HL-60/S4 treated with phorbol 12-myristate 13-acetate at 8.2 ng/mL for 4 days and 3 days (cell line): ENCODE results near the gene QKI.

Experiments used
- in situ Hi-C: fragments of 300-500 bp; cut with MboI; formaldehyde crosslinking; loops from 2 replicates; pipeline ENCODE4 v1.15.0; 2022; ENCODE audit warnings: low sequenced_read_pairs

QKI gene

DNA sequence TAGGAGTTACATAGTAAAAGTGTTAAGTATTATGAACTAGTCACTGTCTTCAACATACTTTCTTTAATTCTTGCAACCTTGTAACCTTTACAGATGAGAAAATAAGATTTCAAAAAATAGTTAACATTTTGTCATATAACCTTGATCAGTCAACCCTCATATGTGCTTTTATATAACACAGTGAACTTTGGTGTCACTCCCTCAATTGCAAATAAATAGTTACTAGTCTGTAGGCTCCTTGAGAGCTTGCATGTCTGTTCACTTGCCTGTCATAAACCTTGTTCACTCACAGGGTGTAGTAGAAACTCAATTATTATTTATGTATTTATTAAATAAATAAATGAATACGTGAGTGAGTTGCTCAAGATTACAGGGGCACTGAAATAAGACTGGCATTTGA, 107.5 kb downstream of the QKI start:
- in situ Hi-C loops, result no loop called here

GRCh38 chr6:163525926-163526325, 111.4 kb downstream of the QKI start:
- in situ Hi-C loops, result no loop called here

DNA sequence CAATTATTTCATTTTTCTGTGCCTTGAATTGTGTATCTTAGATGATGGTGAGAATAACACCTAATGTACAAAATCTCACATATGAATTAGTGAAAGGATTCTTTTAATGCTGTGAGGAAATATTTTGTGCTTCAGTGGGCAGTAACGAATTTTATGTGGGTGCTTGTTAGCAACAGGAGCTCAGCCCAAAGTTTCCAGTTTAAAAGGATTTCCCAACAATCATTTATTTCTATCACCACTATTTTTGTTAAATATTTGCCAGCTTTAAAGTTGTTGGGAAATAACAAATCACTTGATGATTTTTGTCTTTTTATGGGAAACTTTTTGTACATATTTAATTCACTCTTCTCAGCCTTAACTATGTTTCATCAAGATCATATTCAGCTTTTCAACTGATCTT, 111.8 kb downstream of the QKI start:
- in situ Hi-C loops, result no loop called here

DNA sequence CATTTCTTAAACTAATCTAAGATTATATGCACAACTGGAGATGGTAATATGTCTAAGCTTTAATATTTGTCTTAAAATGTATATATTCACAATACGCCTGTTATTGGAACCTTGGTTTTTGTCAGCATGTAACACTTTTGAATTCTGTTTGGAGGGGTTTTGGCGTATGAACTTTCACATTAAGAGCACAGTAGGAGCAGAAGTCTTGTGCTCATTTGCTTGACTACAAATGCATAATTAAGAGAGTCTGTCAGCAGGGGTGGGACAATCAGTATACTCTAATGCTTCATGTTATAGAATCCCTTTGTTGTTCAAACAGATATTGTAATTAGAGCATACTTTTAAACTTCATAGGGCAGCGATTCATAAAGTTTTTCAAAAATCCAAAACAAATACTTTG, 112.8 kb downstream of the QKI start:
- in situ Hi-C loops, result no loop called here

DNA sequence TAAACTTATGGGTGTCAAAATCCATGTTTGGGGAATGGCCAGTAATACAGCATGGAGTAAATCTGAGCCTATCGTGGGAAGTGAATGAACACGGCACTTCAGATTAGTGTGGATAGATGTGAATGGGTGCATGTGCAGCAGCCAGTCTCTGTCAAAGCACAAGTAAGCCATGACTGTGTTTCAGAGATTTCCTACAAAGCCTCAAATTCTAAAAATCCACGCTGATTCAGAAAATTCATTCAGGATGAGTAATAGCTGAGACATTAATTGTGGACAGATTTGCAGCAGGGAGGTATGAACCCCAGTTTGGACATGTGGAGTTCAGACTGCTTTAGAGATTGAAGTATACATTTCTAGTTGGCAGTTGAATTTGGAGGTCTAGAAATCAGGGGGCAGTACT, 115.1 kb downstream of the QKI start:
- in situ Hi-C loops, result no loop called here

GRCh38 chr6:163530406-163530805, 115.9 kb downstream of the QKI start:
- in situ Hi-C loops, result no loop called here

DNA sequence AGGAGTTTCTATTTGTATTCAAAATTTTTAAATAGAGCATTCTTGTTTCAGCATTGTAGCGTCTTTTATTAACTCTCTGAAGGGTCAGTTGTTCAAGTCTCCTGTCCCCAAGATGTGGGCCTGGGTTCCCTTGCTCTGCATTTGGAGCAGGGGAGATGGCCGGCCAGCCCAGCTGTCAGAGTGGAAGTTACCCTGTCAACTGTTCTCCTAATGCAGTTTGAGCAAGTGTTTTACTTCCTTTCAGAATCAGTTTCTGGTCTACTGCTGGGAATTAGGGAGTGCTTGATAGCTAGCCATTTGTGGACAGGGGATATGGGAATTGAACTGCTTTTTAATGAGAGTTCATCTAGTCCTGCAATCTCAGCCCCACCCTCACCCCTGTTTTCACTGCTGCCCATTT, 116.6 kb downstream of the QKI start:
- in situ Hi-C loops, result no loop called here

DNA sequence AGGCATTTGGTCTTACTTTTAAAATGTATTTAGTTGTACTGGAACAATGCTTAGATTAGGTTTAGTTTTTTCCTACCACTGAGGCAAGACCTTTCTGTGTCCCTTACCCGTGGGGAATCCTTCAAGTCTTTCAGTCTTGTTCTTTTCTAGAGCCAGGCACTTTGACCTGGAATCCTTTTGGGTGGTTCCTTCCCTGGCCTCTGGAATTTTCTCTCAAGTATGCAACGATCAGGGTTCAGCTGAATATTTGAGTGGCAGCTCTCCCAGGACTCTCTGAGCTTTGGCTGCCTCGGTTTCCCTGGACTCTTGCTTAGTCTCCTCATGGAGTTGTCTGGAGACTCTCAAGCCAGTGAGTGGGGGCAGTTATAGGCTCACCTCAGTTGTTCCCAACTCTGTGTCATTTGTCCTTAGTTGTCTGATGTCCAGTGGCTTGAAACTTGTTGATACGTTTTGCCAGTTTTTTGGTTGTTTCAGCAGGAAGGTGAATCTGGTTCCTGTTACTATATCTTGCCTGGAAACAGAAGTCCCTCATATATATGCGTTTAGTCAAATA, 118.1 kb downstream of the QKI start:
- in situ Hi-C loops, result no loop called here

- in situ Hi-C loops, result no loop called here
These were observed 118.9 kb downstream of the QKI start for GRCh38 chr6:163533443-163533842.

GRCh38 chr6:163536770-163537169, 122.3 kb downstream of the QKI start:
- in situ Hi-C loops, result no loop called here

DNA sequence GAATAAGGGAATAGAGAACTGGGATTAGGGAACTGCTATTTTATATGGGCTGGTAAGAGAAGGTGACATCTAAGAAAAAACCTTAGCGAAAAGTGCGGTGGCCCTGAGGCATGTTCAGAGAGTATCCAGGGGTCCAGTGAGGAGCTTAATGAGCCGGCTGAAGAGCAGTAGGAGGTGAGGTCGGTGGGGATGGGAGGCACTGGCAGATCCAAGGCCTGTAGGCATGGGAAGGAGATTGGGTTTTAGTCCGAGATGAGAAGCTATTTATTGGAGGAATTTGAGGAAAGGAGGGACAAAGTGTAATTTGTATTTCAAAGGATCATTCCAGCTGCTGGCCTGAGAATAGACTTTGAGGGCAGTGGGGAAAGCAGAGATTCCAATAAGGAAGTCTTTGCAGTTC, 123.8 kb downstream of the QKI start:
- in situ Hi-C loops, result no loop called here

- in situ Hi-C loops, result no loop called here
These were observed 124.7 kb downstream of the QKI start for GRCh38 chr6:163539101-163539762.

DNA sequence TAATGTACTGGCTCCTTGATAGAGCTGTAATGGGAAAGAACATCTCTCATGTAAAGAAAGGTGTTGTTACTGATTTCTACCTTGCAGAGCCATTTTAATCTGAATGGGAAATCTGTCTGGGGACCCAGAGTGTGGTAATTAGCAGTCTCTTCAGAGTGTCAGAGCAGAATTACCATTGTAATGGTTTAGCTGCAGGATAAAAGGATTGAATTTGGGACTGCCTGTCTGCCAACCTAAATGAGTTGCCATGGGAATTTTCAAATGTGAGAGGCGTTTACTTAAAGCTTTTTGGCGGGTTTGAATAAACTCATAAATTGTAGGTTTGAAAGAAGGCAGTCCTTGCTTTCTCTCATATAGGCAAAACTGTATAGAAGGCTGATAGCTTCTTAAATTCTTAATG, 128.8 kb downstream of the QKI start:
- in situ Hi-C loops, result no loop called here

DNA sequence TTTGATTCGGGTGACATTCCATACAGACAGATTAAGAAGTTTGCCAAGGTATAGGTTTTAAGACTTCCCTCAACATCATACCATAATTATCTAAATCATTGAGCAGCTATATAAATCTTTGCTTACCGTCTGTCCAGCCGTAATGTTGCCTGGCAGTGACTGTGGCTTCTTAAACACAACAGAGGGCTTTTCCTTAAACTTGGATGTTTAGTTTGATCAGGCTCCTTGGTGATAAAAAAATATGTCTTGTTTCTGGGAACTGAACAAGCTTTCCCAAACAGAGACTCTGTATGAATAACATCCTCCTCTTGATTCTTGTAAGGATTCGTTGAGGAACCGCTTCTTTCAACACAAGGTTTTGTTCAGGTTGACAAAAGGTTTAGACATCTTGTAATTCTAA, 130.9 kb downstream of the QKI start:
- in situ Hi-C loops, result no loop called here

GRCh38 chr6:163547287-163547686, 132.8 kb downstream of the QKI start:
- in situ Hi-C loops, result no loop called here

DNA sequence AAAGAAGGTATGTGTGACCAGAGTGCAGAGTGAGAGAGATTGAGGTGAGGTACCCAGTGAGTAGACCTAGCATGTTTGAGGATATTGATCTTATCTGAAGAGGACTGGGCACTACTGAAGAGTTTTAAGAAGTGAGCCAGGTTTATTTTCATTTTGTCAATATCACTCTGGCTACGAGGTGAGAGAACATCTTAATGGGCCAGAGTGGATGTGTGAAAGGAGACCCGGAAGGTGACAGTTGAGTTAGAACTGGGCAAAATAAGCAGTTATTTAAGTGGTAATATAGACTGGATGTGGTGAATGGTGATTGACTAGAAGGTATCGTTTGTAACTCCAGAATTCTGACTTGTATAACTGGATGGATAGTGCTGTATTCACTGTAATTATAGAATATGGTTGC, 134.1 kb downstream of the QKI start:
- in situ Hi-C loops, result no loop called here

DNA sequence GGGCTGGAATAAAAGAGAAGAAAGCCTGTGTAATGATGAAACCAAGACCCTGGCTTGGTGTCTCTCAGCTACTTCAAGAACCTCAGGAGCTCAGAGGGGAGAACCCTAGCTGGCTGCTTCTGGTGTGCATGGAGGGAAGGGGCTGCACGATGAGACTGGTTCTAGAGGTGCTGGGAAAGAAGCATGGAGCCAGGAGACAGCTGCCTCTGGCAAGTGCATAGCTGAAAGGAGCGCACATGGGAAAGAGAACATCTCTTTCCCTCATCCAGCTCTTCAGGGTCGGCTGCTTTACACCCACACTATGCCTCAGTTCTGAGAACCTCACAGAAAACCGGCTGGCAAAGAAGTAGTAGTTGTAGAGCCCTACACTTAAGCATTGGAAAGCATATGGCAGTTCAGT, 139.5 kb downstream of the QKI start:
- in situ Hi-C loops, result no loop called here

DNA sequence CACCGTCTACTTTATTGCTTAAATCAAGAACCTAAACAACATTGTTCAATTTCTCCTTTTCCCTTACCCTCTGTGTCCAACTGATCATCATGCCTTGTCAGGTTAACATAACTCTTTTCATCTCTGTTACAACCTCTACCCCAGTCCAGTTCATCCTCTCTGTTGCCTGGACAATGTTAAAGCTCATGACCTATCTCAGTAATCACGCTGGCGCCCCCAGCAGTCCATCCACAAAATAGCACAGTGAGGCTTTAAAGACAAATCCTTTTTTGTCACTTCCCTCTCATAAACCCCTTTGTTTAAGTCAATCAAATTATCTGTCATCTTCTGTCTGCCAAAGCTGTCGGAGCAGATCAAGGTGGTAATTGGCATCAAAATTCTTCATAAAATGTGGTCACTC, 140.1 kb downstream of the QKI start:
- in situ Hi-C loops, result no loop called here

- in situ Hi-C loops, result no loop called here
These were observed 145.1 kb downstream of the QKI start for GRCh38 chr6:163559661-163560060.

DNA sequence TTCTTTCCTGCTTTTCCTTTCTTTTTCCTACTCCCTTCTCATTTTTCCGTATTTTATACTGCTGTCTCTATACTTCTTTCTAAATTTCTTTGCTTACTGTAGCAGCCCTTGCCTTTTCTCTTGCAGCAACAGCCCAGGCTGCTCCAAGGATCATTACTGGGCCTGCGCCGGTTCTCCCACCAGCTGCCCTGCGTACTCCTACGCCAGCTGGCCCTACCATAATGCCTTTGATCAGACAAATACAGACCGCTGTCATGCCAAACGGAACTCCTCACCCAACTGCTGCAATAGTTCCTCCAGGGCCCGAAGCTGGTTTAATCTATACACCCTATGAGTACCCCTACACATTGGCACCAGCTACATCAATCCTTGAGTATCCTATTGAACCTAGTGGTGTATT, 148.8 kb downstream of the QKI start:
- in situ Hi-C loops, result no loop called here

DNA sequence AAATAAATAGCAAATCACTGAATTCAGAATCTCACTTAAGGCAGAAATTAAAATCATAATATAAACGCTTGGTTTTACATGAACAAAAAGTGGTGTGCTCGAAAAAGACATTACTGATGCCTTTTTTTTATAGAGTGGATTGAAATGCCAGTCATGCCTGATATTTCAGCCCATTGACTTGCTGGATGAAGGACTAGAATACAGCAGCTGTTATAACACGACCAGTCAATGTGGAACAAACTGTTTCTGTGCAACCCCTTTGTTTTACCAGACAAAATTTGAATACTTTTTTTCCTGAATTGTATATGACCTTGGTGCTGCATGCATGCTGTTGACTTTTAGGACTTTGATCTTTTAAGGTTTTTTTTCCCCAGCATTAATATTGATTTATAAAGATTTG, 150.0 kb downstream of the QKI start:
- in situ Hi-C loops, result no loop called here

DNA sequence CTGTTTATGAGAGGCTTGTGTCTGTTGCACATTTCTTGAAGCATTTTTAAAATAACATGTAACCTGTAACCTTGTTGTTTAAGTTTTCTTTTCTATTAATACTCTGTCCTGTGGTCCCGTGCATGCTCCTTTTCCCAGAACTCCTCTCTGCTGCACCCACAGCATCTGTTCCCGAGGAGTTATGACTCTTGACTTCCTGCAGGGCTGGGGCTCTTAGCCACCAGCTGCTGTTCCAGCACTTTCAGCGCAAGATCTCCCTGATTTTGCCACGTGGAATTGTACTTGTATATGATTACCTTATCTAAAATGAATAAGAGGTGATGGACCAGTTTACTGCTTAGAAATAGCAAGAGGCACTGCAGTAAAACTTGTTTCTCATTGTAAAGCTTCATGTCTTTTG, 150.6 kb downstream of the QKI start:
- in situ Hi-C loops, result no loop called here

DNA sequence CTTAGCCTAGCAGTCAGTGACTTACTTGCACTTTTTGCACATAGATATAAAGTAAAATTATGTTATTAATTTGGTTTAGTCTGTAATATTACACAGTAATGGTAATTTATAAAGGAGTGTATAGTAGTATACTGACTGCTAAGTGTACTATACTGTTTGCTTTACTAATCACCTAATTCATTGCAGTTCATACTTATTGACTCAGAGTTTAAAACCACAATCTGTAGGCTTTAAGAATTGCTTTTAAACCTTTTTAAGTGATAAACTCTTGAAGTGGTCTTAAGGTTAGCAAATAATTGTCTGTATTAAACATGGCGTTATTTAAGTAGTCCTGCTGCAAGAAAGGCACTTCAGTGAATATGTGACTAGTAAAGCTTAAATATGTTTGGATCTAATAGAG, 151.5 kb downstream of the QKI start:
- in situ Hi-C loops, result no loop called here
